Activated CD4-positive, alpha-beta T cell treated with anti-CD3 and anti-CD28 coated beads for 24 hours (primary cell): ENCODE results near the gene PODN.

Experiments used
- DNase-seq, 2 donors: peaks; one replicate each; pipeline ENCODE4 v3.0.0-alpha.2; 2020; ENCODE audit warnings: low read depth in 2 of 2

The PODN gene

GRCh38 chr1:53061859-53062707, at the start of gene PODN:
PODN (plus strand) TSS chr1:53062213; CDS start chr1:53069856, 7,643 bp downstream.
- DNase-seq = no peak

GRCh38 chr1:53014791-53015507, 47.1 kb upstream of the PODN start:
- peak; percentile 58 to 60 for DNase-seq

GRCh38 chr1:53015508-53015860, 46.5 kb upstream of the PODN start:
- DNase-seq = no peak

GRCh38 chr1:53016705-53017104, 45.3 kb upstream of the PODN start:
- DNase-seq = no peak

- DNase-seq = no peak
Observed at GRCh38 chr1:53020588-53020987, 41.4 kb upstream of the PODN start.

GRCh38 chr1:53022179-53022578, 39.8 kb upstream of the PODN start:
- DNase-seq = no peak

GRCh38 chr1:53023546-53023945, 38.5 kb upstream of the PODN start:
- no peak for DNase-seq

- no peak for DNase-seq
Observed at GRCh38 chr1:53024117-53024516, 37.9 kb upstream of the PODN start.

- no peak for DNase-seq
Observed at GRCh38 chr1:53025034-53025768, 36.8 kb upstream of the PODN start.

- no peak for DNase-seq
Observed at GRCh38 chr1:53025769-53026112, 36.3 kb upstream of the PODN start.

- no peak for DNase-seq
Observed at GRCh38 chr1:53026254-53026653, 35.8 kb upstream of the PODN start.

- no peak for DNase-seq
Observed at GRCh38 chr1:53031732-53032131, 30.3 kb upstream of the PODN start.

GRCh38 chr1:53037159-53037558, 24.9 kb upstream of the PODN start:
- no peak for DNase-seq

GRCh38 chr1:53038566-53038965, 23.4 kb upstream of the PODN start:
- no peak for DNase-seq

- no peak for DNase-seq
Observed at GRCh38 chr1:53043271-53043670, 18.7 kb upstream of the PODN start.

- DNase-seq = no peak
Observed at GRCh38 chr1:53044926-53045325, 17.1 kb upstream of the PODN start.

- DNase-seq = no peak
Observed at GRCh38 chr1:53046930-53047329, 15.1 kb upstream of the PODN start.

GRCh38 chr1:53047737-53048736, 14.0 kb upstream of the PODN start:
- DNase-seq = no peak

GRCh38 chr1:53048960-53049573, 12.9 kb upstream of the PODN start:
- DNase-seq = no peak

GRCh38 chr1:53049574-53049967, 12.4 kb upstream of the PODN start:
- DNase-seq = no peak

- DNase-seq = no peak
Observed at GRCh38 chr1:53050310-53050709, 11.7 kb upstream of the PODN start.
